Renal pelvis (tissue), 4 donors: Measurements from ENCODE around the gene PDP2. TPM values are rescaled to one million over a fixed set of nuclear protein-coding genes. Genes with fewer than 3 reads are reported as not detected.
"Not testable (repeated sequence)": the region's sequence is repeated elsewhere in the genome, so short reads cannot be mapped to it uniquely, and the experiment has no call there.

Source experiments
- DNase-seq: peaks from one replicate; pipeline ENCODE4 v3.0.0-alpha.2; 2013
- polyA plus RNA-seq, 3 donors: library from polyadenylated mRNA; unstranded; fragments of 120-200 nt; gene quantifications; one replicate each; pipeline ENCODE4 v1.2.1, GENCODE V29; 2013; ENCODE audit not compliant: insufficient read length in 3 of 3

Gene PDP2
- polyA plus RNA-seq, 3 donors: 12.2 to 16.1 (median 14.3) TPM

GRCh38 chr16:66934839-66935313, 54.6 kb downstream of the PDP2 start:
- not testable (repeated sequence) for DNase-seq

- no peak for DNase-seq
These were observed 55.1 kb downstream of the PDP2 start, which contains the start of gene CES2 for GRCh38 chr16:66935314-66936011. CES2 (plus strand) TSS chr16:66935516; CDS start chr16:66935636, 120 bp downstream.

- no peak for DNase-seq
These were observed 56.1 kb downstream of the PDP2 start for GRCh38 chr16:66936462-66936861.

- DNase-seq: no peak
These were observed 56.7 kb downstream of the PDP2 start for GRCh38 chr16:66936889-66937554.

- DNase-seq: no peak
These were observed 57.5 kb downstream of the PDP2 start for GRCh38 chr16:66937725-66938337.

- DNase-seq: no peak
These were observed 59.1 kb downstream of the PDP2 start for GRCh38 chr16:66939366-66939765.

- no peak for DNase-seq
These were observed 59.9 kb downstream of the PDP2 start for GRCh38 chr16:66940236-66940635.

Other genes starting within 250 kb of the PDP2 start
- gene CMTM4, start 183.8 kb upstream of the PDP2 start, polyA plus RNA-seq: 10 to 100 TPM; 65.0 to 73.2 (median 72.8) TPM
- gene DYNC1LI2, start 128.9 kb upstream of the PDP2 start, polyA plus RNA-seq: 100 to 1,000 TPM; 105 to 155 (median 142) TPM
- under 1 TPM in 1 of 3 donors, not detected in 2; 0.18 TPM for gene TERB1, start 78.9 kb upstream of the PDP2 start, polyA plus RNA-seq
- 10 to 100 TPM; 68.2 to 95.4 (median 90.5) TPM for gene NAE1, start 49.5 kb upstream of the PDP2 start, polyA plus RNA-seq
- under 1 TPM; 0.16 to 0.73 (median 0.61) TPM for gene CA7, start 36.1 kb upstream of the PDP2 start, polyA plus RNA-seq
- 100 to 1,000 TPM; 267 to 319 (median 317) TPM for gene CDH16, start 38.4 kb downstream of the PDP2 start, polyA plus RNA-seq
- gene RRAD, start 45.0 kb downstream of the PDP2 start, polyA plus RNA-seq: 1 to 10 TPM; 2.4 to 3.3 (median 2.8) TPM
- gene CIAO2B, start 53.9 kb downstream of the PDP2 start, polyA plus RNA-seq: 100 to 1,000 TPM in 1 of 3 donors, 10 to 100 TPM in 2; 95.1 to 102 (median 99.3) TPM
- 10 to 100 TPM; 42.7 to 50.2 (median 45.3) TPM for gene CES2, start 55.0 kb downstream of the PDP2 start, polyA plus RNA-seq
- 1 to 10 TPM; 2.4 to 4.6 (median 4.1) TPM for gene CES3, start 80.8 kb downstream of the PDP2 start, polyA plus RNA-seq
- 10 to 100 TPM in 2 of 3 donors, 1 to 10 TPM in 1; 7.3 to 13.1 (median 12.2) TPM for gene CES4A, start 108.1 kb downstream of the PDP2 start, polyA plus RNA-seq
- gene CBFB, start 148.6 kb downstream of the PDP2 start, polyA plus RNA-seq: 10 to 100 TPM; 65.4 to 70.1 (median 67.9) TPM
- 10 to 100 TPM; 20.7 to 29.5 (median 28.7) TPM for gene PHAF1, start 229.4 kb downstream of the PDP2 start, polyA plus RNA-seq